Fibroblast of pulmonary artery (primary cell): ENCODE results near the gene SPEF1.

Experiments used
- DNase-seq: peaks from one replicate; pipeline ENCODE4 v3.0.0-alpha.2; 2010; ENCODE audit warnings: low read depth
- H3K4me3 ChIP-seq: replicated peaks from 2 replicates; pipeline ENCODE4 v1.5.1; 2011; ENCODE audit warnings: low read depth, mild to moderate bottlenecking, control low read depth, low read length, moderate library complexity
- TF ChIP-seq, protein P1 (sequence below): IDR thresholded peaks from 2 replicates; pipeline ENCODE4 v1.5.1; 2011; ENCODE audit warnings: mild to moderate bottlenecking, control low read depth, low read length, inconsistent platforms; ENCODE audit errors: missing control alignments

The SPEF1 gene

DNA sequence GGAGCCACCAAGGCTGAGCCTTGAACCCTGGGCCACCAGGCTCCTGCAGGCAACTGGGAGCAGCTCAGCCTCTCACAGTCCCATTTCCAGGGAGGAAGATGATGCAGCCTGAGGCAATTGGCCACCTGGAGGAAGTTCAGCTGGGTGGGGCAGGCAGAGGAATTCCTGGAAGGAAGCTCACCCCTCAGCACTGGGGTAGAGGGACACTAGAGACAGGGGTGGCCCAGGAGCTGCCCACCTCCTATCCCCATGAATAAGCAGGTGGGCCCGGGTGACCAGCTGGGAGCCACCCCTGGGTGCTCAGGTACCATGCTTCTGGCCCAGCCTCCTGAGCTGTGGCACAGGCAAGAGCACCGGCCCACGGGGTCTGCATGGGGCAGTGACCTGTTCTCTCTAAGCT is 52.4 kb downstream of the SPEF1 start:
- TF ChIP-seq, protein P1, sequence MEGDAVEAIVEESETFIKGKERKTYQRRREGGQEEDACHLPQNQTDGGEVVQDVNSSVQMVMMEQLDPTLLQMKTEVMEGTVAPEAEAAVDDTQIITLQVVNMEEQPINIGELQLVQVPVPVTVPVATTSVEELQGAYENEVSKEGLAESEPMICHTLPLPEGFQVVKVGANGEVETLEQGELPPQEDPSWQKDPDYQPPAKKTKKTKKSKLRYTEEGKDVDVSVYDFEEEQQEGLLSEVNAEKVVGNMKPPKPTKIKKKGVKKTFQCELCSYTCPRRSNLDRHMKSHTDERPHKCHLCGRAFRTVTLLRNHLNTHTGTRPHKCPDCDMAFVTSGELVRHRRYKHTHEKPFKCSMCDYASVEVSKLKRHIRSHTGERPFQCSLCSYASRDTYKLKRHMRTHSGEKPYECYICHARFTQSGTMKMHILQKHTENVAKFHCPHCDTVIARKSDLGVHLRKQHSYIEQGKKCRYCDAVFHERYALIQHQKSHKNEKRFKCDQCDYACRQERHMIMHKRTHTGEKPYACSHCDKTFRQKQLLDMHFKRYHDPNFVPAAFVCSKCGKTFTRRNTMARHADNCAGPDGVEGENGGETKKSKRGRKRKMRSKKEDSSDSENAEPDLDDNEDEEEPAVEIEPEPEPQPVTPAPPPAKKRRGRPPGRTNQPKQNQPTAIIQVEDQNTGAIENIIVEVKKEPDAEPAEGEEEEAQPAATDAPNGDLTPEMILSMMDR: no peak
- no peak overlapping the region for H3K4me3 ChIP-seq
- no peak for DNase-seq

DNA sequence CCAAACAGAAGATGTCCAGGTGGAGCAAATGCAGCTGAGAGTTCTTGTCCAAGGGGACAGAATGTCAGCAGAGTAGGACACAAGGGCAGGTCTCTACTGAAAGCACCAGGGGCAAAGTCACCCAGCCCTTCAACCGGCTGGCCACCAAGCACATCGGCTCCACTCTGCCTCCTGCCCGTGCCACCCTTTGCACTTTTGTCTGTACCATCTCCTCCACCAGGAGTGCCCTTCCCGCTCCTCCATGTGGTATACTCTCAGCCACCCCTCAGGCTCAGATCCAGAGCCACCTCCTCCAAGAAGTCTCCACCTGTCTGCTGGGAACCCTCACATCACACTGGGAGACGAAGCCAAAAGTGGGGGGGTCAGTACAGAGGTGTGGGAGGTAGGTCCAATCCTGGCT is 52.9 kb downstream of the SPEF1 start:
- TF ChIP-seq, protein P1: no peak
- no peak overlapping the region for H3K4me3 ChIP-seq
- DNase-seq: no peak
